HCT116 (cell line): ENCODE results near the gene SYDE1. TPM values are rescaled to one million over a fixed set of nuclear protein-coding genes. Genes with fewer than 3 reads are reported as not detected.

Source experiments
- ATAC-seq: fragments of 200-7000 bp; cut with Tn5 transposase; 2 replicates; pipeline ENCODE4 v1.9.1; 2020; ENCODE audit warnings: mild to moderate bottlenecking, moderate library complexity
- BruUV-seq: library from RNA; stranded (reverse); fragments of 400-500 nt; replicated peaks from 2 replicates; lab custom pipeline; 2021; lab: Mats Ljungman, UMichigan
- CTCF ChIA-PET: fragments of 300-600 bp; sonication (Branson Sonifier 250); formaldehyde crosslinking; loops from one replicate; lab custom pipeline; 2021; ENCODE audit warnings: antibody characterized with exemption; lab: Charles Lee
- POLR2A ChIA-PET: fragments of 300-600, 350-600 bp; sonication (Branson Sonifier 250); formaldehyde crosslinking; loops from one replicate; lab custom pipeline; 2021; ENCODE audit warnings: antibody characterized with exemption; lab: Charles Lee
- RAD21 ChIA-PET, 2 experiments: fragments of 300-600 bp; sonication (Branson Sonifier 250); formaldehyde crosslinking; loops; one replicate each; lab custom pipeline; 2023; ENCODE audit warnings: low total read pairs in 2 of 2; ENCODE audit not compliant: uncharacterized antibody in 2 of 2, unreplicated experiment in 2 of 2, low non-redundant PET in 1 of 2; lab: Charles Lee
- DNase-seq: peaks from one replicate; pipeline ENCODE4 v3.0.0-alpha.2; 2010; ENCODE audit warnings: low read depth, low spot score
- H2AFZ ChIP-seq: fragments of 200-600 bp; shearing (Covaris generic), sonication (generic); 2 replicates; pipeline ENCODE4 v1.6.1; 2017; ENCODE audit warnings: low read depth, mixed run types, mixed read lengths, antibody characterized with exemption, low read length; ENCODE audit not compliant: poor library complexity, severe bottlenecking
- H3K27ac ChIP-seq: 2 replicates; pipeline ENCODE4 v1.5.1; 2012; ENCODE audit warnings: low read depth, low read length
- H3K27me3 ChIP-seq: fragments of 200-600 bp; sonication (generic); 2 replicates; pipeline ENCODE4 v1.6.1; 2016; ENCODE audit warnings: mixed run types, low read length, mixed read lengths; ENCODE audit not compliant: insufficient read depth
- H3K36me3 ChIP-seq, 2 experiments: fragments of 200-500 bp in 1 of 2; fragments of 200-600 bp in 1 of 2; sonication (Bioruptor generic) in 1 of 2; sonication (generic) in 1 of 2; 2 replicates each; pipeline versions ENCODE4 v1.5.1 to v1.6.1; 2014 to 2016; ENCODE audit warnings: low read length in 2 of 2, inconsistent platforms in 1 of 2, mixed read lengths in 1 of 2, mixed run types in 1 of 2; ENCODE audit not compliant: insufficient read depth in 2 of 2, control insufficient read depth in 1 of 2
- H3K4me1 ChIP-seq, 2 experiments: fragments of 200-600 bp in 1 of 2; sonication (generic) in 1 of 2; 2 replicates each; pipeline versions ENCODE4 v1.5.1 to v1.6.1; 2012 to 2017; ENCODE audit warnings: low read length in 2 of 2, inconsistent platforms in 1 of 2, mild to moderate bottlenecking in 1 of 2, mixed read lengths in 1 of 2, mixed run types in 1 of 2, moderate library complexity in 1 of 2; ENCODE audit not compliant: insufficient read depth in 2 of 2, control insufficient read depth in 1 of 2
- H3K4me2 ChIP-seq: fragments of 200-600 bp; sonication (generic); 2 replicates; pipeline ENCODE4 v1.6.1; 2017; ENCODE audit warnings: mixed run types, low read length, mixed read lengths
- H3K4me3 ChIP-seq, 2 experiments: fragments of 200-600 bp in 1 of 2; sonication (generic) in 1 of 2; replicated peaks in 1 of 2; 2 replicates each; pipeline ENCODE4 v1.5.1; 2011 to 2016; ENCODE audit warnings: low read length in 2 of 2, control low read depth in 1 of 2, low read depth in 1 of 2, mild to moderate bottlenecking in 1 of 2, mixed read lengths in 1 of 2, mixed run types in 1 of 2
- H3K79me2 ChIP-seq: fragments of 200-600 bp; sonication (generic); 2 replicates; pipeline ENCODE4 v1.6.1; 2017; ENCODE audit warnings: mild to moderate bottlenecking, mixed run types, low read length, moderate library complexity, mixed read lengths; ENCODE audit not compliant: insufficient read depth
- H3K9ac ChIP-seq: fragments of 200-600 bp; sonication (generic); 2 replicates; pipeline ENCODE4 v1.6.1; 2016; ENCODE audit warnings: low read length, mixed read lengths
- H3K9me2 ChIP-seq: fragments of 200-600 bp; sonication (generic), shearing (Covaris generic); 2 replicates; pipeline ENCODE4 v1.6.1; 2017; ENCODE audit warnings: mixed run types, mild to moderate bottlenecking, moderate library complexity; ENCODE audit not compliant: insufficient read depth
- H3K9me3 ChIP-seq, 2 experiments: fragments of 200-500 bp in 1 of 2; fragments of 200-600 bp in 1 of 2; sonication (Bioruptor generic) in 1 of 2; sonication (generic) in 1 of 2; 2 replicates each; pipeline ENCODE4 v1.6.1; 2014 to 2017; ENCODE audit warnings: low read length in 2 of 2, mixed read lengths in 2 of 2, inconsistent platforms in 1 of 2, low read depth in 1 of 2, mild to moderate bottlenecking in 1 of 2, mixed run types in 1 of 2, moderate library complexity in 1 of 2; ENCODE audit not compliant: control insufficient read depth in 1 of 2, insufficient read depth in 1 of 2
- H4K20me1 ChIP-seq: fragments of 200-600 bp; sonication (generic), shearing (Covaris generic); 2 replicates; pipeline ENCODE4 v1.6.1; 2017; ENCODE audit warnings: mixed run types, mild to moderate bottlenecking, moderate library complexity; ENCODE audit not compliant: insufficient read depth
- EGR1 ChIP-seq: IDR thresholded peaks from 2 replicates; pipeline ENCODE4 v1.6.1; 2012; ENCODE audit warnings: low read depth
- EZH2 ChIP-seq: fragments of 200-600 bp; sonication (generic); IDR thresholded peaks from 2 replicates; pipeline ENCODE4 v1.6.1; 2017; ENCODE audit warnings: antibody characterized with exemption, mixed run types
- intact Hi-C: fragments of 100-400 bp; cut with micrococcal nuclease; formaldehyde crosslinking; loops from 2 replicates; pipeline ENCODE4 v1.10.0; 2022
- total RNA-seq: library from RNA; stranded (reverse); gene quantifications from one replicate; pipeline ENCODE4 v1.2.1, GENCODE V29; 2021; ENCODE audit not compliant: unreplicated experiment
- TF ChIP-seq, protein P1 (sequence below): IDR thresholded peaks from 2 replicates; pipeline ENCODE4 v1.6.1; 2012; ENCODE audit warnings: low read depth

The SYDE1 gene
- total RNA-seq, 1 experiment from 2014 or later = 4.9 TPM

DNA sequence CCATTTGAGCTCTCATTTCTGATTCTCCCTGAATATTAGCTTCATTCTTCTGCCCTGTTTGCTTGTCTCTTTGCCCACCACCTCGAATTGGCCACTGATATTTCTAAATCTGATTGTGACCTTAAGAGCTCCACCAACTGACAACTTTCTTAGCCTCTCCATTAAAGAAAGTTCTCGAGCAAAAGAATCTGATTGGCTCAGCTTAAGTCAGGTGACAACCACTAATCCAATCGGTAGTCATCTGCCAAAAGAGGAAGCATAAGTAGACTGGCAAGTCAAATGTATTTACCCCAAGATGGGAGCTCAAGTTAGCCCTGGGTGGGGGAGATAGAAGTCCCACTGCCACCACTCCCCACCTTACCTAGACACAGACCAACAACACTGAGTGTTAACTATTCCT lies 52.0 kb downstream of the SYDE1 start:
- TF ChIP-seq, protein P1, sequence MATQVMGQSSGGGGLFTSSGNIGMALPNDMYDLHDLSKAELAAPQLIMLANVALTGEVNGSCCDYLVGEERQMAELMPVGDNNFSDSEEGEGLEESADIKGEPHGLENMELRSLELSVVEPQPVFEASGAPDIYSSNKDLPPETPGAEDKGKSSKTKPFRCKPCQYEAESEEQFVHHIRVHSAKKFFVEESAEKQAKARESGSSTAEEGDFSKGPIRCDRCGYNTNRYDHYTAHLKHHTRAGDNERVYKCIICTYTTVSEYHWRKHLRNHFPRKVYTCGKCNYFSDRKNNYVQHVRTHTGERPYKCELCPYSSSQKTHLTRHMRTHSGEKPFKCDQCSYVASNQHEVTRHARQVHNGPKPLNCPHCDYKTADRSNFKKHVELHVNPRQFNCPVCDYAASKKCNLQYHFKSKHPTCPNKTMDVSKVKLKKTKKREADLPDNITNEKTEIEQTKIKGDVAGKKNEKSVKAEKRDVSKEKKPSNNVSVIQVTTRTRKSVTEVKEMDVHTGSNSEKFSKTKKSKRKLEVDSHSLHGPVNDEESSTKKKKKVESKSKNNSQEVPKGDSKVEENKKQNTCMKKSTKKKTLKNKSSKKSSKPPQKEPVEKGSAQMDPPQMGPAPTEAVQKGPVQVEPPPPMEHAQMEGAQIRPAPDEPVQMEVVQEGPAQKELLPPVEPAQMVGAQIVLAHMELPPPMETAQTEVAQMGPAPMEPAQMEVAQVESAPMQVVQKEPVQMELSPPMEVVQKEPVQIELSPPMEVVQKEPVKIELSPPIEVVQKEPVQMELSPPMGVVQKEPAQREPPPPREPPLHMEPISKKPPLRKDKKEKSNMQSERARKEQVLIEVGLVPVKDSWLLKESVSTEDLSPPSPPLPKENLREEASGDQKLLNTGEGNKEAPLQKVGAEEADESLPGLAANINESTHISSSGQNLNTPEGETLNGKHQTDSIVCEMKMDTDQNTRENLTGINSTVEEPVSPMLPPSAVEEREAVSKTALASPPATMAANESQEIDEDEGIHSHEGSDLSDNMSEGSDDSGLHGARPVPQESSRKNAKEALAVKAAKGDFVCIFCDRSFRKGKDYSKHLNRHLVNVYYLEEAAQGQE = no peak
- TF ChIP-seq EGR1 (no peak), EZH2 (no peak)
- DNase-seq = no peak
- no peaks in the 10 kb centered on the region for H3K9me2 ChIP-seq
- ChIA-PET CTCF (interaction anchor here (0.7 to 1.6 kb wide), 3 partner anchors 67 to 102 kb away, joined by 3 to 7 read pairs (median 5); no protein-coding TSS in a partner anchor), POLR2A (no interaction called here), RAD21 (interaction anchor here in 1 of 2 experiments (0.6 kb wide), 1 partner anchor 68 kb away, joined by 6 read pairs; no protein-coding TSS in a partner anchor)
- BruUV-seq = no TSS peak
- no peaks in the 10 kb centered on the region for H4K20me1 ChIP-seq
- H3K9me3 ChIP-seq = no peaks in the 10 kb centered on the region; a peak in 1 of 4 replicates
- no peak overlapping the region for H3K9ac ChIP-seq
- no peak overlapping the region for H3K4me3 ChIP-seq
- no peak overlapping the region for H3K4me2 ChIP-seq
- H2AFZ ChIP-seq = no peak overlapping the region
- ATAC-seq = no peak
- H3K27ac ChIP-seq = no peak overlapping the region
- H3K4me1 ChIP-seq = no peaks in the 10 kb centered on the region
- intact Hi-C loops = no loop called here
- no peaks in the 10 kb centered on the region for H3K36me3 ChIP-seq
- H3K79me2 ChIP-seq = no peaks in the 10 kb centered on the region
- no peaks in the 10 kb centered on the region for H3K27me3 ChIP-seq
